ENCODE results near the gene ABHD12.

DNA sequence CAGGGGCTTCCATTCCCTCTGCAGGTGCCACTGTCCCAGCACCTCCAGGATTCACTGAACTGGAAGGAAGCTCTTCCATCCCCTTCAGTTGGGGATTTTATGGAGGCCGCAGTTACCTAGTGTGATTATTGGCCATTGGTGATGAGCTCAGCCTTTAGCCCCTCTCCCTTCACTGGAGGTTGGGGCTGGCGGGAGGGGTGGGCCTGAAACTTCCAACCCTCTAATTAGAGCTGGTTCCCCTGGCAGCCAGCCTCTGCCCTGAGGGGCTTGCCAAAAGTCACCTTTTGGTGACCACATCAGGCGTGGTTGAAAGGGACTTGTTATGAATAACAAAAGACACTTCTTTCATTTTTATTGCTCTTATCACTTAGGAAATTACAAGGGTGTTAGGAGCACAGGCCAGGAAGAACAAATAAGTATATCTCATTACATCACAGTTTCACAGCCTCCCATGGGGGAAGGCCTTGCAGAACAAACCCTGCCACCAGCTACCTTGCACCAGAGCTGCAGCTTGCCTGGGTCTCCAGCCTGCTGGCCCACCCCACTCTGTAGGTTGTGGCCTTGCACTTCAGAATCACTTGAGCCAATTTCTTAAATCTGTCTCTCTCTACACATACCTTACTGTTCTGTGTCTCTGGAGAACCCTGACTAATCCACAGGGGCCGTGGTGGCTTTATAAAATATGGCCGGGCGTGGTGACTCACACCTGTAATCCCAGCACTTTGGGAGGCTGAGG is 137.8 kb downstream of the ABHD12 start:
- TF ChIP-seq, protein P1, sequence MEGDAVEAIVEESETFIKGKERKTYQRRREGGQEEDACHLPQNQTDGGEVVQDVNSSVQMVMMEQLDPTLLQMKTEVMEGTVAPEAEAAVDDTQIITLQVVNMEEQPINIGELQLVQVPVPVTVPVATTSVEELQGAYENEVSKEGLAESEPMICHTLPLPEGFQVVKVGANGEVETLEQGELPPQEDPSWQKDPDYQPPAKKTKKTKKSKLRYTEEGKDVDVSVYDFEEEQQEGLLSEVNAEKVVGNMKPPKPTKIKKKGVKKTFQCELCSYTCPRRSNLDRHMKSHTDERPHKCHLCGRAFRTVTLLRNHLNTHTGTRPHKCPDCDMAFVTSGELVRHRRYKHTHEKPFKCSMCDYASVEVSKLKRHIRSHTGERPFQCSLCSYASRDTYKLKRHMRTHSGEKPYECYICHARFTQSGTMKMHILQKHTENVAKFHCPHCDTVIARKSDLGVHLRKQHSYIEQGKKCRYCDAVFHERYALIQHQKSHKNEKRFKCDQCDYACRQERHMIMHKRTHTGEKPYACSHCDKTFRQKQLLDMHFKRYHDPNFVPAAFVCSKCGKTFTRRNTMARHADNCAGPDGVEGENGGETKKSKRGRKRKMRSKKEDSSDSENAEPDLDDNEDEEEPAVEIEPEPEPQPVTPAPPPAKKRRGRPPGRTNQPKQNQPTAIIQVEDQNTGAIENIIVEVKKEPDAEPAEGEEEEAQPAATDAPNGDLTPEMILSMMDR (conservative IDR thresholded peaks at IDR 0.05 in 1 of 2, IDR thresholded peaks at IDR 0.05 in 1 of 2; ENCODE audit: extremely low read depth in 1 of 2, insufficient read depth in 1 of 2, low read depth in 1 of 2, low read length in 2 of 2), result no peak
- TF ChIP-seq EZH2 (IDR thresholded peaks at IDR 0.05; ENCODE audit: borderline replicate concordance, low read length), result no peak

Data from mammary epithelial cell (primary cell).